ENCODE measurements around the gene ZNF438.

GRCh38 chr10:30928742-30929141, 102.9 kb downstream of the ZNF438 start:
- TF ChIP-seq CTCF (IDR thresholded peaks at IDR 0.05) (no peak), EZH2phosphoT487 (IDR thresholded peaks at IDR 0.05) (no peak), EZH2 (IDR thresholded peaks at IDR 0.05) (no peak)

Measured in neural progenitor cell (in vitro differentiated cells).